Mammary epithelial cell (primary cell): ENCODE measurements around the gene FGF14.

Experiments used
- EZH2 ChIP-seq: IDR thresholded peaks from 2 replicates; pipeline ENCODE4 v1.6.1; 2012; ENCODE audit warnings: low read length, inconsistent platforms, borderline replicate concordance
- TF ChIP-seq, protein P1 (sequence below), 2 donors: IDR thresholded peaks in 1 of 2; conservative IDR thresholded peaks in 1 of 2; 2 replicates each; pipeline ENCODE4 v1.5.1; 2011 to 2012; ENCODE audit warnings: inconsistent platforms in 2 of 2, low read length in 2 of 2, mild to moderate bottlenecking in 2 of 2, control low read depth in 1 of 2, low read depth in 1 of 2; ENCODE audit not compliant: insufficient read depth in 1 of 2; ENCODE audit errors: extremely low read depth in 1 of 2

DNA sequence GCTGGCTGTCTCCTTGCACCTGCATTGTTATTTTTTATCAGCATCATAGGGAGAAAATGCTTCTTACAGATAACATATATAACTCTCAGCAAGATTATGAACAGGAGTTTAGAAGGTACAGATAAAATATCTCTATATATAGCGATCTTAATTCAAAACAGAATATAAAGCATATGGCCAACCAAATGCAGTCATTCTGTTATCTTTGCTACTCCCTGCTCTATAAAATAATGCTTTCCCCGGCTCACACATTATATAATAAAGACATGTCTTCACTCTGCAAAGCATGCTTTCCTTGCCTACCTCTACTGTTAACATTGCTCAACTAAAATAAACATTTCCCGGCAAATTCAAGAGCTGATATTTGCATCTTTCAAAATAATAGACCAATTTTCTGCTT, 161.7 kb downstream of the FGF14 start:
- TF ChIP-seq, protein P1, sequence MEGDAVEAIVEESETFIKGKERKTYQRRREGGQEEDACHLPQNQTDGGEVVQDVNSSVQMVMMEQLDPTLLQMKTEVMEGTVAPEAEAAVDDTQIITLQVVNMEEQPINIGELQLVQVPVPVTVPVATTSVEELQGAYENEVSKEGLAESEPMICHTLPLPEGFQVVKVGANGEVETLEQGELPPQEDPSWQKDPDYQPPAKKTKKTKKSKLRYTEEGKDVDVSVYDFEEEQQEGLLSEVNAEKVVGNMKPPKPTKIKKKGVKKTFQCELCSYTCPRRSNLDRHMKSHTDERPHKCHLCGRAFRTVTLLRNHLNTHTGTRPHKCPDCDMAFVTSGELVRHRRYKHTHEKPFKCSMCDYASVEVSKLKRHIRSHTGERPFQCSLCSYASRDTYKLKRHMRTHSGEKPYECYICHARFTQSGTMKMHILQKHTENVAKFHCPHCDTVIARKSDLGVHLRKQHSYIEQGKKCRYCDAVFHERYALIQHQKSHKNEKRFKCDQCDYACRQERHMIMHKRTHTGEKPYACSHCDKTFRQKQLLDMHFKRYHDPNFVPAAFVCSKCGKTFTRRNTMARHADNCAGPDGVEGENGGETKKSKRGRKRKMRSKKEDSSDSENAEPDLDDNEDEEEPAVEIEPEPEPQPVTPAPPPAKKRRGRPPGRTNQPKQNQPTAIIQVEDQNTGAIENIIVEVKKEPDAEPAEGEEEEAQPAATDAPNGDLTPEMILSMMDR (conservative IDR thresholded peaks at IDR 0.05 in 1 of 2, IDR thresholded peaks at IDR 0.05 in 1 of 2; ENCODE audit: extremely low read depth in 1 of 2, insufficient read depth in 1 of 2, low read depth in 1 of 2, low read length in 2 of 2): no peak
- TF ChIP-seq EZH2: no peak
